Esophagus muscularis mucosa (tissue), 4 donors: ENCODE data around the gene CFAP74. TPM values are rescaled to one million over a fixed set of nuclear protein-coding genes. Genes with fewer than 3 reads are reported as not detected.
"Not testable (repeated sequence)": the region's sequence is repeated elsewhere in the genome, so short reads cannot be mapped to it uniquely, and the experiment has no call there.

Experiments used
- DNase-seq: peaks from one replicate; pipeline ENCODE4 v3.0.0-alpha.2; 2017; ENCODE audit errors: extremely low spot score
- H3K27ac ChIP-seq, 4 donors: fragments of 200-600 bp; sonication (generic); replicated peaks in 1 of 4; 1 replicate in 3 of 4; 2 replicates in 1 of 4; pipeline ENCODE4 v1.5.1; 2016 to 2019; ENCODE audit warnings: mild to moderate bottlenecking in 1 of 4
- H3K27me3 ChIP-seq, 4 donors: fragments of 200-600 bp; sonication (generic); one replicate each; pipeline versions ENCODE4 v1.5.1 to v1.6.0; 2016 to 2019
- H3K36me3 ChIP-seq, 4 donors: fragments of 200-600 bp; sonication (generic); one replicate each; pipeline ENCODE4 v1.5.1; 2016 to 2019
- H3K4me1 ChIP-seq, 4 donors: fragments of 200-600 bp; sonication (generic); one replicate each; pipeline ENCODE4 v1.5.1; 2016 to 2019
- H3K4me3 ChIP-seq, 4 donors: fragments of 200-600 bp; sonication (generic); 1 replicate in 2 of 4; 2 replicates in 2 of 4; pipeline ENCODE4 v1.5.1; 2016 to 2019; ENCODE audit warnings: mild to moderate bottlenecking in 4 of 4, moderate library complexity in 1 of 4
- H3K9me3 ChIP-seq, 4 donors: fragments of 200-600 bp; sonication (generic); 1 replicate in 3 of 4; 2 replicates in 1 of 4; pipeline ENCODE4 v1.5.1; 2016 to 2019
- CTCF ChIP-seq, 3 experiments: fragments of 200-600 bp in 2 of 3; fragments of 450-650 bp in 1 of 3; sonication (generic) in 2 of 3; IDR thresholded peaks; one replicate each; pipeline ENCODE4 v1.5.1; 2017 to 2019; ENCODE audit warnings: antibody characterized with exemption in 3 of 3, mild to moderate bottlenecking in 2 of 3, moderate library complexity in 1 of 3
- EP300 ChIP-seq: sonication (generic); formaldehyde crosslinking; IDR thresholded peaks from one replicate; pipeline ENCODE4 v1.6.1; 2017; ENCODE audit warnings: antibody characterized with exemption
- POLR2A ChIP-seq: fragments of 450-650 bp; IDR thresholded peaks from one replicate; pipeline ENCODE4 v1.6.1; 2017; ENCODE audit warnings: antibody characterized with exemption, moderate library complexity, mild to moderate bottlenecking, low read depth
- POLR2AphosphoS5 ChIP-seq, 2 donors: sonication (generic); formaldehyde crosslinking; IDR thresholded peaks; one replicate each; pipeline ENCODE4 v1.6.1; 2017; ENCODE audit warnings: antibody characterized with exemption in 2 of 2
- WGBS: methylation state at CpG from one replicate; pipeline ENCODE4 v1.1.5; 2018; 5-methylcytosine and 5-hydroxymethylcytosine counted together
- intact Hi-C: fragments of 100-400 bp; cut with DNase I; formaldehyde crosslinking; loops from one replicate; pipeline ENCODE4 v1.15.1; 2023
- total RNA-seq, 4 donors: library from RNA; depleted of rRNA; stranded (reverse); fragments of >200 nt; gene quantifications; one replicate each; pipeline versions ENCODE4 v1.1.0 to v1.2.1, GENCODE V29; 2016

CFAP74 gene
- total RNA-seq, 4 donors from 2014 or later, result not detected

- TF ChIP-seq EP300 (no peak), POLR2A (no peak), CTCF (IDR thresholded peaks at IDR 0.05) (no peak), POLR2AphosphoS5 (IDR thresholded peaks at IDR 0.05) (no peak)
- Histone ChIP-seq H3K36me3 (no peaks in the 10 kb centered on the region), H3K27me3 (peaks cover 0 to 44% (median 0%) of the 10 kb centered on the region in 4 donors), H3K27ac (no peak overlapping the region), H3K9me3 (no peaks in the 10 kb centered on the region), H3K4me1 (peaks cover 0 to 5% (median 1%) of the 10 kb centered on the region in 4 donors), H3K4me3 (no peak overlapping the region)
- intact Hi-C loops, result no loop called here
- 86% methylated on average over 22 of the region's 24 CpGs for WGBS
- DNase-seq, result no peak
Measured at GRCh38 chr1:1938613-1939295, 64.8 kb downstream of the CFAP74 start.

- DNase-seq, result no peak
- no peaks in the 10 kb centered on the region for H3K4me1 ChIP-seq
- WGBS, result 79% methylated on average over 6 of the region's 6 CpGs
- intact Hi-C loops, result no loop called here
- no peak overlapping the region for H3K4me3 ChIP-seq
- H3K36me3 ChIP-seq, result no peaks in the 10 kb centered on the region
- no peak for TF ChIP-seq CTCF (IDR thresholded peaks at IDR 0.05)
- no peak for TF ChIP-seq POLR2A
- no peak for TF ChIP-seq POLR2AphosphoS5 (IDR thresholded peaks at IDR 0.05)
- no peak for TF ChIP-seq EP300
- H3K9me3 ChIP-seq, result no peaks in the 10 kb centered on the region
- peaks cover 0 to 38% (median 0%) of the 10 kb centered on the region in 4 donors for H3K27me3 ChIP-seq
- H3K27ac ChIP-seq, result no peak overlapping the region
Measured at GRCh38 chr1:1938276-1938573, 65.4 kb downstream of the CFAP74 start.

GRCh38 chr1:1937549-1938275 is 65.9 kb downstream of the CFAP74 start:
- Histone ChIP-seq H3K9me3 (no peaks in the 10 kb centered on the region), H3K27me3 (peaks cover 0 to 33% (median 0%) of the 10 kb centered on the region in 4 donors), H3K36me3 (no peaks in the 10 kb centered on the region), H3K27ac (no peak overlapping the region), H3K4me3 (no peak overlapping the region), H3K4me1 (no peaks in the 10 kb centered on the region)
- no peak for DNase-seq
- WGBS, result 71% methylated on average over 12 of the region's 16 CpGs
- TF ChIP-seq POLR2A (no peak), POLR2AphosphoS5 (IDR thresholded peaks at IDR 0.05) (no peak), CTCF (IDR thresholded peaks at IDR 0.05) (no peak), EP300 (no peak)
- intact Hi-C loops, result no loop called here

- Histone ChIP-seq H3K9me3 (no peaks in the 10 kb centered on the region), H3K27me3 (peaks cover 0 to 27% (median 0%) of the 10 kb centered on the region in 4 donors), H3K4me3 (no peak overlapping the region), H3K4me1 (no peaks in the 10 kb centered on the region), H3K36me3 (no peaks in the 10 kb centered on the region), H3K27ac (no peak overlapping the region)
- intact Hi-C loops, result no loop called here
- no peak for DNase-seq
- WGBS, result 74% methylated on average over 13 of the region's 15 CpGs
- TF ChIP-seq EP300 (no peak), POLR2A (no peak), CTCF (IDR thresholded peaks at IDR 0.05) (no peak), POLR2AphosphoS5 (IDR thresholded peaks at IDR 0.05) (no peak)
Measured at GRCh38 chr1:1937061-1937460, 66.5 kb downstream of the CFAP74 start.

- H3K36me3 ChIP-seq, H3K9me3 ChIP-seq, DNase-seq, H3K4me3 ChIP-seq, H3K27ac ChIP-seq, H3K4me1 ChIP-seq, intact Hi-C loops: not testable (repeated sequence)
- peaks cover 0 to 15% (median 0%) of the 10 kb centered on the region in 4 donors for H3K27me3 ChIP-seq
- 69% methylated on average over 4 of the region's 21 CpGs for WGBS
Measured at GRCh38 chr1:1934848-1935247, 68.7 kb downstream of the CFAP74 start.
